ENCODE results near the gene DUS4L.

DUS4L gene

GRCh38 chr7:107580716-107581383 is 17.1 kb downstream of the DUS4L start:
- no peak for DNase-seq

GRCh38 chr7:107581387-107582013 is 17.7 kb downstream of the DUS4L start:
- no peak for DNase-seq

- no peak for DNase-seq
Measured at GRCh38 chr7:107582875-107583274, 19.1 kb downstream of the DUS4L start.

- DNase-seq, result no peak
Measured at GRCh38 chr7:107584716-107585115, 20.9 kb downstream of the DUS4L start.

GRCh38 chr7:107588529-107589130 is 24.9 kb downstream of the DUS4L start:
- DNase-seq, result no peak

- no peak for DNase-seq
Measured at GRCh38 chr7:107591421-107591820, 27.6 kb downstream of the DUS4L start.

GRCh38 chr7:107592361-107593024 is 28.7 kb downstream of the DUS4L start:
- peak; percentile 87 for DNase-seq

- DNase-seq, result no peak
Measured at GRCh38 chr7:107593025-107593410, 29.2 kb downstream of the DUS4L start.

GRCh38 chr7:107594961-107595737 is 31.4 kb downstream of the DUS4L start:
- DNase-seq, result peak; percentile 90

GRCh38 chr7:107596881-107597581 is 33.3 kb downstream of the DUS4L start:
- no peak for DNase-seq

- DNase-seq, result no peak
Measured at GRCh38 chr7:107597582-107597916, 33.8 kb downstream of the DUS4L start.

- DNase-seq, result no peak
Measured at GRCh38 chr7:107597953-107598352, 34.2 kb downstream of the DUS4L start.

GRCh38 chr7:107599262-107599661 is 35.5 kb downstream of the DUS4L start:
- DNase-seq, result no peak

GRCh38 chr7:107600816-107601215 is 37.0 kb downstream of the DUS4L start:
- no peak for DNase-seq

GRCh38 chr7:107605218-107605815 is 41.5 kb downstream of the DUS4L start:
- no peak for DNase-seq

- DNase-seq, result no peak
Measured at GRCh38 chr7:107606303-107606702, 42.5 kb downstream of the DUS4L start.

GRCh38 chr7:107609811-107610261 is 46.1 kb downstream of the DUS4L start:
- DNase-seq, result no peak

GRCh38 chr7:107610323-107610722 is 46.6 kb downstream of the DUS4L start:
- DNase-seq, result no peak

- DNase-seq, result no peak
Measured at GRCh38 chr7:107613439-107613838, 49.7 kb downstream of the DUS4L start.

GRCh38 chr7:107613948-107614347 is 50.2 kb downstream of the DUS4L start:
- DNase-seq, result peak; percentile 19

GRCh38 chr7:107614425-107614824 is 50.7 kb downstream of the DUS4L start:
- DNase-seq, result peak; percentile 92

Measured in fibroblast of skin of right quadriceps (primary cell).